Measurements from ENCODE around the gene RECQL5.

RECQL5 gene

DNA sequence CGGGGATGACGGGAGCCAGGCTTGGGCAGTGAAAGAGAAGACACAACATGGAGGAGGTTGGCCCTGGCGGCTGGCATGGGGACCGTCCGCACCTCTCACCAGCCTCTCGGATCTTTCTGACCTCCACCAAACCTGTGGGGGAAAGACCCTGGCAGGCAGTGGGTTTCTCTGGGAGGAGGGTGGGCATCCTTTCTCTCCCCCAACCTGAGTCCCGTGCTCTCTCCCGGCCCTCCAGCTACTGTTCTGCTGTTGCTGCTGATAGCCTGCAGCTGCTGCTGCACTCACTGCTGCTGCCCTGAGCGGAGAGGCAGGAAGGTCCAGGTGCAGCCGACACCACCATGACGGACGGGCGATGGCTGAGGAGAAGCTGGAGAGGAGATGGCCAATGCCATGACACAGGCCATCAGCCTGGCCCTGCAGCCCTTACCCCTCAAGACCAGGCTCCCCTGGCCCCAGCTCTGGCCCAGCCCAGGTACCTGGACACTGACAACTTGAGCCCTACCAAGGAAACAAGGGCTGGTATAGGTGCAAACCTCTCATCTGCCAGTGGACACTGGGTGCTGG lies 26.3 kb downstream of the RECQL5 start:
- Histone ChIP-seq H3K9me3 (ENCODE audit: insufficient read depth, low read length, severe bottlenecking) (no peaks in the 10 kb centered on the region), H3K4me2 (ENCODE audit: insufficient read depth, low read length) (no peak overlapping the region), H3K36me3 (ENCODE audit: insufficient read depth, low read length) (peaks cover 5% of the 10 kb centered on the region; the same call in 1 of the 2 replicates), H3K4me1 (ENCODE audit: insufficient read depth, low read length) (no peaks in the 10 kb centered on the region), H3K9ac (ENCODE audit: low read depth, low read length) (no peak overlapping the region), H3K4me3 (ENCODE audit: low read depth in 1 of 2, low read length in 2 of 2) (no peak overlapping the region), H2AFZ (ENCODE audit: low read depth, low read length) (no peak overlapping the region), H3K27ac (ENCODE audit: low read length) (no peak overlapping the region), H3K27me3 (ENCODE audit: insufficient read depth, low read length, poor library complexity) (no peaks in the 10 kb centered on the region), H3K79me2 (ENCODE audit: insufficient read depth, low read length) (no peaks in the 10 kb centered on the region), H4K20me1 (ENCODE audit: insufficient read depth, low read length) (peaks cover 3% of the 10 kb centered on the region; the same call in 1 of the 2 replicates)
- no peak for ATAC-seq (ENCODE audit: insufficient read depth, low read depth)
- TF ChIP-seq, protein P1, sequence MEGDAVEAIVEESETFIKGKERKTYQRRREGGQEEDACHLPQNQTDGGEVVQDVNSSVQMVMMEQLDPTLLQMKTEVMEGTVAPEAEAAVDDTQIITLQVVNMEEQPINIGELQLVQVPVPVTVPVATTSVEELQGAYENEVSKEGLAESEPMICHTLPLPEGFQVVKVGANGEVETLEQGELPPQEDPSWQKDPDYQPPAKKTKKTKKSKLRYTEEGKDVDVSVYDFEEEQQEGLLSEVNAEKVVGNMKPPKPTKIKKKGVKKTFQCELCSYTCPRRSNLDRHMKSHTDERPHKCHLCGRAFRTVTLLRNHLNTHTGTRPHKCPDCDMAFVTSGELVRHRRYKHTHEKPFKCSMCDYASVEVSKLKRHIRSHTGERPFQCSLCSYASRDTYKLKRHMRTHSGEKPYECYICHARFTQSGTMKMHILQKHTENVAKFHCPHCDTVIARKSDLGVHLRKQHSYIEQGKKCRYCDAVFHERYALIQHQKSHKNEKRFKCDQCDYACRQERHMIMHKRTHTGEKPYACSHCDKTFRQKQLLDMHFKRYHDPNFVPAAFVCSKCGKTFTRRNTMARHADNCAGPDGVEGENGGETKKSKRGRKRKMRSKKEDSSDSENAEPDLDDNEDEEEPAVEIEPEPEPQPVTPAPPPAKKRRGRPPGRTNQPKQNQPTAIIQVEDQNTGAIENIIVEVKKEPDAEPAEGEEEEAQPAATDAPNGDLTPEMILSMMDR (IDR thresholded peaks at IDR 0.05; ENCODE audit: borderline replicate concordance, extremely low read depth, low read length, poor library complexity, severe bottlenecking), result no peak
- no peak for TF ChIP-seq EZH2 (IDR thresholded peaks at IDR 0.05; ENCODE audit: borderline replicate concordance, low read depth, low read length, severe bottlenecking)
- DNase-seq, result no peak

DNA sequence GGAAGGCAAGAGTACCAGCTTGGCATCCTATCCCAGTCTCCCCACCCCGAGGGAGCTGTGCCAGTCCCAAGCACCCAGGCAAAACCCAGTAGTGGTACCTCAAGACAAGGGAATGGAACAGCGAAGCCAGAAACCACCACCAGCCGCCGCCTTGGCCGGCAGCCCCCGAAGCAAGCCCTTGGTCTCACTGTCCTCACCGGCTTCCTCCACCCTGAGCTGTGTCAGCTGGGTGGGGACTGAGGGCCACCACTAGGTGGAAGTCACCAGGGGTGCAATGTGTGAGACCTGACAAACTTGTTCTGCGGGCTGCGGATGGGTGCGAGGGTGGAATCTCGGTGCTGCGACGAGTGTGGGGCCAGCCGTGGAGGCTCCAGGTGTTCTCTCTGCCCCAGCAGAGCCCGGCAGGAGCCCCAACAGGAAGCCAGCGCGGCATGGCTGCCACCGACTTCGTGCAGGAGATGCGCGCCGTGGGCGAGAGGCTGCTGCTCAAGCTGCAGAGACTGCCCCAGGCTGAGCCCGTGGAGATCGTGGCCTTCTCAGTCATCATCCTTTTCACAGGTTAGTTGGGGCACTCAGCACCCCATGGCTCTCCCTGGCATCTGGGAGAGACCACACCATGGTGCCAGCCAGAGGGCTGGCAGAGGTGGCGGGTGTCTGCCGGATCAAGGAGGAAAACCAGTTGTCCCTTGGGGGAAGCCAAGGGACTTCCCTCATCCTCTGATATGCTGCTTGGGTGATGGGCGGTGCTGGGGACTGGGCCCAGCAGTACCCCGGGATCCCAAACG lies 27.0 kb downstream of the RECQL5 start:
- Histone ChIP-seq H4K20me1 (ENCODE audit: insufficient read depth, low read length) (peaks cover 9% of the 10 kb centered on the region), H3K4me2 (ENCODE audit: insufficient read depth, low read length) (no peak overlapping the region), H2AFZ (ENCODE audit: low read depth, low read length) (no peak overlapping the region), H3K27ac (ENCODE audit: low read length) (no peak overlapping the region), H3K27me3 (ENCODE audit: insufficient read depth, low read length, poor library complexity) (no peaks in the 10 kb centered on the region), H3K9ac (ENCODE audit: low read depth, low read length) (no peak overlapping the region), H3K79me2 (ENCODE audit: insufficient read depth, low read length) (no peaks in the 10 kb centered on the region), H3K4me3 (ENCODE audit: low read depth in 1 of 2, low read length in 2 of 2) (no peak overlapping the region), H3K9me3 (ENCODE audit: insufficient read depth, low read length, severe bottlenecking) (no peaks in the 10 kb centered on the region), H3K36me3 (ENCODE audit: insufficient read depth, low read length) (peaks cover 5% of the 10 kb centered on the region; the same call in 1 of the 2 replicates), H3K4me1 (ENCODE audit: insufficient read depth, low read length) (no peaks in the 10 kb centered on the region)
- ATAC-seq (ENCODE audit: insufficient read depth, low read depth) (no peak), DNase-seq (no peak)
- no peak for TF ChIP-seq EZH2 (IDR thresholded peaks at IDR 0.05; ENCODE audit: borderline replicate concordance, low read depth, low read length, severe bottlenecking)
- TF ChIP-seq, protein P1 (IDR thresholded peaks at IDR 0.05; ENCODE audit: borderline replicate concordance, extremely low read depth, low read length, poor library complexity, severe bottlenecking), result no peak

DNA sequence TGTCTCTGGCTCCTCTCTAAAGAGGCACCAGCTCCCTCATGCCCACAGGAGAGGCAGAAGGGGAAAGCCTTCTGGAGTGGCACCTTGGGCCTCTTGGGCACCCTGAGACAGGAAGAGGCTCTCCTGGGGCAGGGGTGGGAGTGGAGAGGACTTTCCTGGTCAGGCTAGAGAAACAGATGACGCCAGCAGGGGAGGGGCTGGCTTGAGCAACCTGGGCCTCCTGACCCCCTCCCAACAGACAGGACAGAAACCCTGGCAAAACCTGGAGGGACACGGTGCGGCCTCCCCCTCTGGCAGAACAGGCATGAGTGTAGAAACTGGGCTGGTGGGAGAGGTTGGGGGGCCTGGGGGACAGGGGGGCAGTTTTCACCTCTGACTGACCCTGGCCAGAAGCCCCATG lies 27.6 kb downstream of the RECQL5 start:
- Histone ChIP-seq H2AFZ (ENCODE audit: low read depth, low read length) (no peak overlapping the region), H3K9ac (ENCODE audit: low read depth, low read length) (no peak overlapping the region), H3K36me3 (ENCODE audit: insufficient read depth, low read length) (peaks cover 5% of the 10 kb centered on the region; the same call in 1 of the 2 replicates), H4K20me1 (ENCODE audit: insufficient read depth, low read length) (peaks cover 9% of the 10 kb centered on the region), H3K79me2 (ENCODE audit: insufficient read depth, low read length) (no peaks in the 10 kb centered on the region), H3K4me3 (ENCODE audit: low read depth in 1 of 2, low read length in 2 of 2) (no peak overlapping the region), H3K9me3 (ENCODE audit: insufficient read depth, low read length, severe bottlenecking) (no peaks in the 10 kb centered on the region), H3K27me3 (ENCODE audit: insufficient read depth, low read length, poor library complexity) (no peaks in the 10 kb centered on the region), H3K4me2 (ENCODE audit: insufficient read depth, low read length) (no peak overlapping the region), H3K27ac (ENCODE audit: low read length) (no peak overlapping the region), H3K4me1 (ENCODE audit: insufficient read depth, low read length) (no peaks in the 10 kb centered on the region; the same call in 1 of the 2 replicates)
- DNase-seq (no peak), ATAC-seq (ENCODE audit: insufficient read depth, low read depth) (no peak)
- TF ChIP-seq EZH2 (IDR thresholded peaks at IDR 0.05; ENCODE audit: borderline replicate concordance, low read depth, low read length, severe bottlenecking), result no peak
- TF ChIP-seq, protein P1 (IDR thresholded peaks at IDR 0.05; ENCODE audit: borderline replicate concordance, extremely low read depth, low read length, poor library complexity, severe bottlenecking), result no peak
